ENCODE data around the gene ZNF304.

GRCh38 chr19:57321116-57321515, 30.0 kb upstream of the ZNF304 start:
- TF ChIP-seq YY1 (IDR thresholded peaks at IDR 0.05; ENCODE audit: insufficient read depth, insufficient read length) (no peak), SUZ12 (IDR thresholded peaks at IDR 0.05; ENCODE audit: extremely low read depth, insufficient read depth, insufficient read length) (no peak), ZNF274 (IDR thresholded peaks at IDR 0.05; ENCODE audit: low read depth, low read length) (no peak)
